Activated CD4-positive, alpha-beta T cell treated with anti-CD3 and anti-CD28 coated beads for 1 hour (primary cell): ENCODE results near the gene CYP4F22.

ENCODE experiments used
- DNase-seq: peaks from one replicate; pipeline ENCODE4 v3.0.0-alpha.2; 2020

Gene CYP4F22

DNA sequence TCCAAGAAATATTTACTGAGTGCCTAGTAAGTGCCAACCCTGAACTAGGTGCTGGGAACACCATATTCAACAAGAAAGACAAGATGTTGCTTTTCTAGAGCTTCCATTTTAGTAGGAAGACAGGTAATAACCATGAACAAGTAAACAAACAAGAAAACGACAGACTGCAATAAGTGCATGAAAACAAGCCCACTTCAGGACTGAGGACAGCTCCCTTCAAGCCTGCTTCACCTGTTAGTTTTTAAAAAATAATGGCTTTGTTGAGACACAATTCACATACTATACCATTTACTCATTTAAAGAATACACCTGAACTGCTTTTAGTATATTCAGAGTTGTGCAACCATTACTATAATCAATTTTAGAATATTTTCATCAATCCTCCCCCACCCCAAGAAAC lies 30.4 kb downstream of the CYP4F22 start:
- no peak for DNase-seq

GRCh38 chr19:15539638-15540037 lies 31.3 kb downstream of the CYP4F22 start:
- DNase-seq: no peak

DNA sequence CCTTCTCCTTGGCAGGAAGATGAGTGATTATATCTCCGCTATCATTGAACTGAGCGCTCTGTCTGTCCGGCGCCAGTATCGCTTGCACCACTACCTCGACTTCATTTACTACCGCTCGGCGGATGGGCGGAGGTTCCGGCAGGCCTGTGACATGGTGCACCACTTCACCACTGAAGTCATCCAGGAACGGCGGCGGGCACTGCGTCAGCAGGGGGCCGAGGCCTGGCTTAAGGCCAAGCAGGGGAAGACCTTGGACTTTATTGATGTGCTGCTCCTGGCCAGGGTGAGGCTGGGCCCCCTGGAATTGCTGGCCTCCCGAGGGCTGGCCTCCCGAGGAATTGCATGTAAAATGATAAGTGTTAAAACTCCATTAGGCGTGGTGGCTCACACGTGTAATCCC lies 32.1 kb downstream of the CYP4F22 start:
- DNase-seq: no peak

- DNase-seq: no peak
Observed at GRCh38 chr19:15544283-15544682, 36.0 kb downstream of the CYP4F22 start.

DNA sequence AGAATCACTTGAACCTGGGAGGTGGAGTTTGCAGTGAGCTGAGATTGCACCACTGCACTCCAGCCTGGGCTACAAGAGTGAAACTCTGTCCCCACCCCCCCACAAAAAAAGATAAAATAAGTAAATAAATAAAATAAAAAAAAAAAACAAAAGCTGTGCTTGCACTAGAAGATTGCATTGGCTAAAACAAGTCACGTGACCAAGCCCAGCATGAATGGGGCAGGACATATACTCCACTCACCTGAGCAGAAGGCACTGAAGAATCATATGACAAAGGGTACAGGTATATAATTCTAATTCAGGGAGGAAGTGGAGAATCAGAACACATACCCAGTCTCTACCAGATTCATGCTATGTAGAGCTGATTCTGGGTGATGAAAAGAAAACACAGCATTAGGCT lies 36.6 kb downstream of the CYP4F22 start:
- DNase-seq: no peak

DNA sequence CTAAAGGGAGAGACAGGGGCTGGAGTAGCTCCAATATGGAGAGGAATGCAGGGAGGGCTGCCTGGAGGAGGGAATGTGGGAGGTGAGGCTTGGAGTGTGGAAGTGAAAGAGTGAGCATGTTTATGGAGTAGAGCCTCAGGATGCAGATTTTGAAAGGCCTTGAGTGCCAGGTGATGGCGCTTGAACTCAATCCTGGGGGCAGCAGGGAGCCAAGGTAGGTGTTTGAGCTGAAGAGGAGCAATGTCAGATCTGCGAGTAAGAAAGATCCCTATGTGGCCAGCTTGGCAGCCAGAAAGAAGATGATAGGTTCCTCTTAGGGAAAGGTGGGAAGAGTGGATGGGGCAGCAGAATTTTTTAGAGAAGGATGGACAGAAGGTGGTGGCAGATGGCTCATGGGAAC lies 40.3 kb downstream of the CYP4F22 start:
- no peak for DNase-seq

GRCh38 chr19:15549581-15549980 lies 41.3 kb downstream of the CYP4F22 start:
- DNase-seq: no peak

GRCh38 chr19:15550273-15550672 lies 41.9 kb downstream of the CYP4F22 start:
- DNase-seq: no peak

DNA sequence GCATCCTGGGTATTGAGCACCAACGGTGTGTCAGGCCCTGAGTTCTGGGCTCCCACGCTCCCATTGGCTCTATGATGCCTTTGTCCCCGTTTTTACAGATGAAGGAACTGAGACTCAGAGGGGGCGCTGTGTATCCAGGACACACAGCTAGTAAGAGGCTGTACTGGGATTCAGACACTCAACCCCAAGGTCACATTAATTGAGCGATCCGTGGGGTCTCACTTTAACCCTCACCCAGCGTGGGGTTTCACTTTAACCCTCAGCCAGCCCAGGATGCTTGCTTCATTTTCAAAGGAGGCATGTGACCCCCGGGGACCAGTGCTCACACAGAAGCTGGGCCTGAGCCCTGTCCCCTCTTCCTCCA lies 42.6 kb downstream of the CYP4F22 start:
- DNase-seq: no peak

- DNase-seq: peak; percentile 61
Observed at GRCh38 chr19:15551293-15552004, 43.1 kb downstream of the CYP4F22 start.

GRCh38 chr19:15555021-15555420 lies 46.7 kb downstream of the CYP4F22 start:
- no peak for DNase-seq

DNA sequence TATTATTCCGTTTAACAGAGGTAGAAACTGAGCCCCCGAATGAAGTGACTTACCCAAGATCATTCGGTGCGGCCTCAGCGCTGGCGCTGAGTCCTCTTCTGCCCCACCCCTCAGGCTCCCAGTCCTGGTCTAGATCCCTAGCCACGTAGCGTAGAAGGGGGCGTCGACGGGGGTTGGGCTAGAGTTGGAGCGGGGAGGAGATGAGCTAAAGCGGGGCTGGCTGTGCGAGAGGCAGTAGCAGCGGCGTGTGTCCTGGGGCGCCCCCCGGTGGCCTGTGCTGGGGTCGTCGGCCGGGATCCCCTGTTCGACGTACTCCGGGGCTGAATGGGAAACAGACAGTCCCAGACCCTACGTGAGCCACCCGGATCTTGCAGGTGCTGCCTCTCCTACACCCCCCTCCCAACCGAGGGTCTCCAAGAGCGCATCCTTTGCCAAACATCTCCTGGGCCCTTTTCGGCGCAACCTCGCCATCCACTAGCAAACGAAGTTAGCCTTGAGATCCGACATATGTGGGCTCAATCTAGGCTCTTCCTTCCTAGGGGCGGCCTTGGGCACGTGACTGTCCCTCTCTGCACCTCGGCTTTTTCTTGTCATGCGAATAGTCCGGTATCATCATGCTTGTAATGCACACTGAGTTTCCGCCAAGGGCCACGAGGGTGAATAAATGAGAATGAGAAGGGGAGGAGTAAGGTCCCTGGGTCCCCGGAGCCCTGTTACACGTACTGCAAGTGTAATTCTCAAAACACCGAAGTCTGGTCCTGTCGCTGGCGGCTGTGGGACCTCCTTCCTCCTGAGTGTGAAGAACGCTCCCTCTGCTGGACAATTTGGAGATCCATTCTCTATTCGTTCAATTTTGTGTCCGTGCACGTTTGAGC lies 47.7 kb downstream of the CYP4F22 start:
- peak; percentile 93 for DNase-seq

DNA sequence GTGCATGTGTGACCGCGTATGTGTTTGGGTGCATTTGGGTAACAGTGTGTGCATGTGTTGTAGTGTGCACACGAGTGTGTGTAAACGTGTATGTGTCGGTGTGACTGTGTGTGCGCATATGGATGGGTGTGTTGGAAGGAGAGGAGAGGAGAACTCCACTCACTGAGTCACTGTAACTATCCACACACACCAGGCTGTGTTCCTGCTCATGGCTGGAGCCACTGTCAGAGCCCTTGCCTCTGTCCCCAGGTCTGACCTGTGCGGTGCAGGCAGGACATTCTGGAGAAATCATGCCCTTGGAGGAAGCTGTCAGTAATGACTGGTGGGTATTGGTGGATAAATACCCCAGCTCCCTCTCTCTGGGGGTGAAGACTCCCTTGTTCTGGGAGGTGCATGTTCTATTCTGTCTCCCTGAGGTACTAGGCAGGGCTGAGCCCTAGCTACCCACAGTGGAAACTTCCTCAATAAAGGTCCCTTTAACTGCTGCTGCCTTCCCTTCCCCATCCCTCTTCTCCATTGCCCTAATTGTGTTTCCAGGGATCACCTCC lies 48.4 kb downstream of the CYP4F22 start:
- no peak for DNase-seq

- no peak for DNase-seq
Observed at GRCh38 chr19:15557223-15557622, 48.9 kb downstream of the CYP4F22 start.

GRCh38 chr19:15562145-15562544 lies 53.8 kb downstream of the CYP4F22 start:
- DNase-seq: no peak

- no peak for DNase-seq
Observed at GRCh38 chr19:15562861-15563260, 54.5 kb downstream of the CYP4F22 start.

- no peak for DNase-seq
Observed at GRCh38 chr19:15563325-15563794, 55.0 kb downstream of the CYP4F22 start.

DNA sequence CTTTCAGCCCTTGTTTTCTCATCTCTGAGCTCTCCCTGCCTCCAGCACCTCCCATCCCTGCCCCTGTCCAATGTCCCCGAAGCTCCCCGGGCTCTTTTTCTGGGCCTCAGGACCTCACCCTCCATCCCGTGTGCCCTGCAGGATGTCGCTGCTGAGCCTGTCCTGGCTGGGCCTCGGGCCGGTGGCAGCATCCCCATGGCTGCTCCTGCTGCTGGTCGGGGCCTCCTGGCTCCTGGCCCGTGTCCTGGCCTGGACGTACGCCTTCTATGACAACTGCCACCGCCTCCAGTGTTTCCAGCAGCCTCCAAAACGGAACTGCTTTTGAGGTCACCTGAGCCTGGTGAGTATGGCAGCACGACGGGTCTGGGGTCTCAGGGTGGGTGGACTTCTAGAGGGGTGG lies 55.6 kb downstream of the CYP4F22 start:
- DNase-seq: no peak

DNA sequence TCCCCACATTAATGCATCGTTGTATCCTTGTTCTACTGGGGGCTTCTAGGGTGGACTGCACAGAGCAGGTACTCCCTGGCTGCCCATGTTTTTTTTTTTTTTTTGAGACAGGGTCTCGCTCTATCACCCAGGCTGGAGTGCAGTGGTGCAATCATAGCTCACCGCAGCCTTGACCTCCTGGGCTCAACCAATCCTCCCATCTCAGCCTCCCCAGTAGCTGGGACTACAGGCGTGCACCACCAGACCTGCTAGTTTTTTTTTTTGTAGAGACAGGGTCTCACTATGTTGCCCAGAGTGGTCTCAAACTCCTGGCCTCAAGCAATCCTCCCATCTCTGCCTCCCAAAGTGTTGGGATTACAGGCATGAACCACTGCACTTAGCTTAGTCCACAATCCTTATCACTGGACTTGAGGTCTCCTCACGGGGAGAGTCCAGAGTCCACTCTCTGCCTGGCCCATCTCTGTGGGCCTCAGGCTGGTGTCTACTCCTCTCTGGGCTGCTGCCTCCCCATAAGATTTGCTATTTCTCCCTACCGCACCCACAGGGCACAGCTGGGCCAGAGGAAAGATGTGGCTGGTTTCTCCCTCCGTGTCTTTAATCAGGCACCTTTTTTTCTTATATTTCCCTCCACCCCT lies 56.3 kb downstream of the CYP4F22 start:
- no peak for DNase-seq

DNA sequence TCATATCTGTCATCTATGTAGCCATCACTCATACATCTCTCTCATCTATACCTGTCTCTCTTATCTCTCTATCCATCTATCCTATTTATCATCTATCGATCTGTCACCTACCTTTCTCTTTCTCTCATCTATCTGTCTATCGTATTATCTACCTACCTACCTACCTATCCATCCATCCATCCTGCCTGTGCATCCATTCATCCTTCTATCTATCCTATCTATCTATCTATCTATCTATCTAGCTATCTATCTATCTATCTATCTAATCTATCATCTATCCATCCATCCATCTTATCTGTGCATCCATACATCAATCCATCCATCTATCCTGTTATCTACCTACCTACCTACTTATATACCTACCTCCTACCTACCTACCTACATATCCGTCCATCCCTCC lies 62.1 kb downstream of the CYP4F22 start:
- no peak for DNase-seq

DNA sequence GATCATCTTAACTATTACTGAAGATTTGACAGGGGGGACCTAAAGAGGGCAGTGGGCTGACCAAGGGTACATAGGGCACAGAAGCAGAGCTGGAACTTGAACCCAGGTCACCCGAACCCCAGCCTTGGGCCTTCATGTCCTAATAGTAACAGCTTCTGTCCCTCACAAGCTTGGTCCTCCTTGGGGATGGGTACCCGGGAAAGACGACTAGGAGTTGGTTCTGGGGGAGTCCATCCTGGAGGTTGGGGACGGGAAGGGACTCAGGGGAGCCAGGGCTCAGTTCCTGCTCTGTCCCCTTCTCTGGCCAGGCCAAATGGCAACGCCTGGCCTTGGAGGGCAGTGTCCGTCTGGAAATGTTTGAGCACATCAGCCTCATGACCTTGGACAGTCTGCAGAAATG lies 67.1 kb downstream of the CYP4F22 start:
- DNase-seq: no peak

GRCh38 chr19:15576526-15577156 lies 68.3 kb downstream of the CYP4F22 start:
- no peak for DNase-seq

DNA sequence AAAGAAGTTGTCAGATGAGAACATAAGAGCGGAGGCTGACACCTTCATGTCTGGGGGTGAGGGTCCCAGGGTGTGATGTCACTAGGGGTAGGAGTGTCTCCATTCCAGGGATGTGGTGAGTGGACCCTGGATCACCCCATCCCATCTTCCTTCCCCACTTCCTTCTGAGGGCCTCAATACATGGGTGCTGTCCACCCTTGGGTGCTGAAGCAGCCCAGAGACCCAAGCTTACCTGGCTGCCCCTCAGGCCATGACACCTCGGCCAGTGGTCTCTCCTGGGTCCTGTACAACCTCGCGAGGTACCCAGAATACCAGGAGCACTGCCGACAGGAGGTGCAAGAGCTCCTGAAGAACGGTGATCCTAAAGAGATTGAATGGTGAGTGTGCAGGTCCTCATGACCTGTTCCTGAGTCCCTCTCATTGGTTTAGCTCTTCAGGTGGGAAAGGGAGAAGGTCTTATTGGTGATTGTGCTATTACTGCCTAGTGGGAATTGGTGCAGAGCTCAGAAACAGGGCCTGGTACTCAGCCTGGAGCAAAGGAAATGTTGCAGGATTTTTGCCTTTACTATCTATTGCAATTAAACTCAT lies 69.0 kb downstream of the CYP4F22 start:
- no peak for DNase-seq
